AG08395 (cell line): ENCODE data around the gene LRRN3.

Source experiments
- DNase-seq: peaks from one replicate; pipeline ENCODE4 v3.0.0; 2012; ENCODE audit warnings: mixed read lengths, low spot score

LRRN3 gene

DNA sequence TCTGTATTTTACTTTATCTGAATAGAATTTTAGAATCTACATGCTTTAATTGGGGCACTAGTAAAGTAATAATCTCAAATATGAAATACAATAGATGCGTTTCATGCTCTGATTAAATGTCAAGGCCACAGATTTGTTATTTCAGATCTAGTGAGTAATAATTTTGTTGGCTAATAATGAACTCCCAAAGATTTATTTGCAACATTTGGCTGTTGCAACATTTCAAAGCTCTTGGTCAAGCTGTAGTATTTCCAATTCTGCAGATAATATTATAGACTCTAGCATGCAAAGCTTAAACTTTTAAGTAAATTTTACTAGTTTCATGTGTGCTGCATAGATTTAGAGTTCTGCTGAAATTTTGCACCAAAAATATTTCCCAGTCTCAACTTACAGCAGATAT lies 16.7 kb downstream of the LRRN3 start:
- DNase-seq = no peak

DNA sequence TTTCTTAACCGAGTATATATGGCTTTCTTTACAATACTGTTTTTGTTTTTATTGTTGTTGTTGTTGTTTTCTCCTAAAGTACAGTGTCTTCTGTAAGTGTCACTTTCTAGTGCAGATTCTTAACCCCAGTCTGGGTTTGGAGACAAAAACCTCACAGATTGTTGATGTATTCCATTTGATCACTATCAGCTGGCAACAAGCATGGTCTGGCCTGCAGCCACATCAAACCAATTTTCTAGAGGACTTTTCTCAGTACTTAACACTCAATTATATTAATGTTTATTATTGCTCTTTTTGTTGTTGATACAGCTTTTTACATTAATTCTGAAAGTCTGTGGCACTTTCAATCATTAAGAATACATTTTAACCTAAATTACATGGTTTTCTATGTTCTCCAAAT lies 17.1 kb downstream of the LRRN3 start:
- DNase-seq = no peak

DNA sequence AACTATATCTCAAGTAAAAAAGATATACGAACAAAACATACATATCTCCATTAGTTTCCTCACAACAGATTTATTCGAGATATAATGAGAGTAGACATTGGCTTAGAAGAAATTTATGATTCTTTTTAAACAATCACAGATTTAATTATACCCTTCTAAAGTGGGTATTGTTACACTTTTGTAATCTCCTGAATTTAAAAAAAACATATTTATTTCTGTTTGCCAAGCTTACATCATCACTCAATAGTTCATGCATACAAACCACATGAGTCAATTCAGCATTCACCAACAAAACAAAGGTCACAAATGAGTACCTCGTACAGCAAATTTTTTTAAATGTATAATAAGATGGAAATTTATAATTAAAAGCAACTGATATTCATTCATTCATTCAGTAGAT lies 17.6 kb downstream of the LRRN3 start:
- DNase-seq = peak; percentile 11

DNA sequence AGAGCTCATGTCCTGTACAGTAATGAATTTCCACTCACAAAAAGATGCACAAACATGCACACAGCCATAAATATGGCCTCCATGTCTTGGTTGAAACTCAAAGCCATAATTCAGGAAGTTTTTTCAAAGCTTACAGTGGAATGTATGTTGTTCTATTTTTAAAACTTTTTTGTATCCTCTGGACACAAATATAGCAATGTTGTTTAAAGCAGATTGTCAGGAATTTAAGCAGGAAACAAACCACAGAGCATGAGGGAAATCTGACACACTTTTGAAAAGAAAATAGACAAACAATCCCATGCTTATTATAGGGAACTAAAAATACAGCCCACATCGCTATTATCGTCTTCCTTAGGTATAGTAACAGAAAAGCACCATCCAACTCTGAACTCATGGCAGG lies 21.5 kb downstream of the LRRN3 start:
- DNase-seq = no peak

DNA sequence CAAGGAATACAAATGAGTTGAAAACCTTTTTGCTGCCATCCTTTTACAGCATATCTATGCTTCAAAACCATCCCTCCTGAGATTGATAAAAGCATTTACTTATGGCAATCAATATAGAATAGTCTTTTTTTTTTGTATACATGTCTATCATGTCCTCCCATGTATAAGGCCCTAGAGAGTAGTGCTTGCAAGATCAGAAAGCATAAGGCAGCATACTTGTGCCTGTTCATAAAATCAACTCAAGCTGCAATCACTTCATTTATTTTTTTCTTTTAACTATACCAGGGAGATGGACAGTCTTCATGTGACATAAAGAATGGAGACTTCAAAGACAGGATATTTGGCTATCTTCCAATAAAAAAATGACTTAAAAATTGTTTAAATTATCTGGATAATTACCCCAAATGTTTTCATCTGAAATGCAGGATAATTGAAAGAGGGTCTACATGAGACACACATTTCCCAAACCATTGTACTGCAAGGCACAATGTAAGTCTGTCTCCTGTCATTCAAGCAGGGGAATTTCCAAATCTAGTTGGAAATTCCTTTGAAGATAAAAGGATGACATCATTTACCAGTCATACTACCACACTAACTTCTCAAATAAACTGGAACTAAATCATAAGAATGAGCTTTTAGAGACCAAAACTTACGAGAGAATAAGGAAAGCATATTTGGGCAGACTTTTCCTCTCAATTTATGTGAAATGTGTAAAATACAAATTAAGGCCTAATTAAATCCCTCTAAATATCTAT lies 22.5 kb downstream of the LRRN3 start:
- peak; percentile 20 for DNase-seq

DNA sequence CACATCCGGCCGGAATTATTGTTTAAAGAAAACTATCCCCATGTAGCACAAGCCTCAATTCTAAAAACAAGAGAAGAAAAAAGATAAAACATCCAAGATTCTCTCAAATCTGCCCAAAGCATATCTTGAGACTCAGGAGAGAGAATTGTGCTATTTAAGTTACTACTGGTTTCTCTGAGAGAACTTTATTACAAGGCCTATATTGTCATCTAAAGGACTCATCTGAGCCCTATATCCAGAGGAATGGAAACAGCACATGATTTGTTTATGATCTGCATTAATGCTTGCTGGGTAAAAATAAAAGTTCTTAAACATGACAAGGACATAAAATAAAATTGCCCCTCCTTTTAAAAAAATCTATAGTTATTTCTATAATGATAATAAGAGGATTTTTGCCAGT lies 25.0 kb downstream of the LRRN3 start:
- no peak for DNase-seq

DNA sequence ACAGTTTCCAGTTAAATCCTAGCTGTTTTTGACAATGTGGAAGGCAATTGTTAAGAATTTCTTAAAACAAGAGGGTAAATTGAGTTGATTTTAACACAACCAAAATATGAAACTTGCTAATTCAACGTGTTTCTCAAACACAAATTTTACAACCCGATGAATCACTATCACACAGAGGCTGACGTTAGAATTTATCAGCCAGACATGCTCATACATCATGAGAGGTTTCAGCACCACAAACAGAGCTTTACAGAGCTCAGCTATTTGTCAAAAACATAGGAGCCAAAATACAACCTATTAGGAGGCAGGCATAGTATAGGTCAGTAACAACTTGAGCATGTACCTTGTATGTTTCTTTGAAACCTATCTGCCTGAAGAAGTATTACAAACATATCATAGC lies 36.1 kb downstream of the LRRN3 start:
- DNase-seq = peak; percentile 30

DNA sequence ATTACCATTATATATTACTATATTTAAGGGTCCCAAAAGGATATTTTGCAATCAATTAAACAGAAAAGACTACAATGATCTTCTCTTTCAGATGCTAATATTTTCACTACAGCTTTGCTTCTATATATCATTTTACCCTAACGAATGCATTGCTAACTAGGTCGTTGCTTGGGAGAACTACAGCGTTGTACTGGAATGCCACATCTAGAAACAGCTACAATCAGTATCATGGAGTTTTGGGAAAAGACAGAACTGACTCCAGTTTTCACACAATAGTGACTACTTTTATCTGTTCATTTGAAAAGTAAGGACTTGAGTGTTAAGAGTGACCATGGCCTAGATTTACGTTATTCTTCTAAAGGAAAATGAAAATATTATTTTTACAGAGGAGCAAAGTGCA lies 38.5 kb downstream of the LRRN3 start:
- no peak for DNase-seq

DNA sequence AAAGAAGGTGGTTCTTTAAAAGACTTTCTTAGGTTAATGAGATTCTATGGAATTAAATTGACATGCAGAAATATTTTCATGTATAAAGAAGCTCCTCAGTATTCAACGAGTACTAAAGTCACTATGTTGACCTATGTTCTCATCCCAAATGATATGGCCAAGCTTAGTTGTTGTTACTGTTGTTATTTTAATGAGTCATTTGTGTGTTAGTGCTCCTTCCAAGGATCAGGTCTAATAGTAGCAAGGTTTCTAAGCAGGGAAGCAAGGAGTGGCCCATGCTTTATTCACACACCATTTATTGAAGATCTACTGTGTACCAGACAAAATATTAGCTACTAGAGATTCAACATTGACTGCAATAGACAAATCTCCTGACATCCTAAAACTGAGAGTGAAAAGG lies 41.9 kb downstream of the LRRN3 start:
- no peak for DNase-seq

DNA sequence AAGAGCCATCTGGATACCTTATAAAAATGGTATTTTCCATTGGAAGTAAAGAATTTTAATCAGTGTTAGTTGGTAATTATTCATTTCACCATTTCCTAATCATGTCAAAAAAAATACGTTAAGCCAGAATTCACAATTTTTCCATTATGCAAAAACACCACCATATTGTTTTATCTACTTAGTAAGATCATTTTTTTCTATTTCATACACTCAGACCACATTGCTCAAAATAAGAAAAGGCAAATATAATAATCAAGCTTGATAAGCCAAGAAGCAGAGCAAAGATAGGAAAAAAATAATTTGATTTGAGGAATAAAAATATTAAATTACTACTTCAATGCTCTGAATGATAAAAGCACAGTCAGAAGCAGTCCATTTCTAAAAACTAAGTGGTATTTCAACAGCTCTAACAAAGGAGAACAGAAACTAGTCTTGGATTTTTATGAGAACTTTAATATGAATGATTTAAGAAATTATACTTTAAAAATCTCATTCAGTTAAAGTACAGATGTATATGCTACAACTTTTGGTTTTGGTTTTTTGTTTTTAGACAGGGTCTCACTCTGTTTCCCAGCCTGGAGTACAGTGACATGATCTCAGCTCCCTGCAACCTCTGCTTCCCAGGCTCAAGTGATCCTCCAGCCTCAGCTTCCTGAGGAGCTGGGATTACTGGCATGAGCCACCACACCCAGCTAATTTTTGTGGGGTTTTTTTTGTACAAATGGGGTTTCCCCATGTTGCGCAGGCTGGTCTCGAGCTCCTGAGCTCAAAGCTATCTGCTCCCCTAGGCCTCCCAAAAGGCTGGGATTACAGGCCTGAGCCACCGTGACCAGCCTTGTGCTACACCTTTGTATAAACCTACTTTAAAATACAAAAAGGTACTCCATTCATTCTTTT lies 46.6 kb downstream of the LRRN3 start:
- no peak for DNase-seq

DNA sequence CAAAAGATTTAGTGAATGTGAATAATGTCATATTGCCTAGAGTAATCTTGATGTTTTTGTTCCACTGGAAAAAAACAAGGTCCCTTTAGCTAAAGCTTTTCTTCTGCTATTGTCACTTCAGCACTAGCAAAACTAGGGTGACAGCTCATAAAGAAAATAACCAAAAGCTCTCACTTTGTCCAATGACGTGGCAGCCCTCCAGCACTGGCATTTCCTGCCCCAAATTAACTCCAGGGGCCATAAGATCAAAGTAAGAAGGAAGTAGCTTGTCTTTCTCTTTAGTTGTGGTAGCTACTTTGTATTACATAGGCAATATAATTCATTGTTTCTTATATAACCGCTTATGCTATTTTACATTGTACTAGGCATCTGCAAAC lies 47.3 kb downstream of the LRRN3 start:
- peak; percentile 26 for DNase-seq

DNA sequence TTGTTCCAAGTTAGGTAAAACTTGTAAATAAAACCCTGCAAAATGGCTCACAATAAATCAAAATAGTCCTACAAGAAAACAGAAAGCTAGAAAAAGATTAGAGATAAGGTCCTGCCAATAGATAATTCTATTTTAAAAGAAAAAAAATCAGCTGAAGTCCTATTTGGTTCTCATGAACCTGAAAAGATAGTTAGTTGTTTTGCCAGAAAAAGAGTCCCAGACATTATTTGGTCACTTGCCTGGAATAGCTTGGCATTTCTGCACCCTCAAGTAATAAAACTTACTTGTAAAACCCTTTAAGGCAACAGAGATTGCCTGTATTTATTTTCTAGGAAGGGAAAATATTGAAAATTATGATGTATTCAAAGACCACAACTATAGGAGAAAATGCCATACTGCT lies 47.7 kb downstream of the LRRN3 start:
- DNase-seq = no peak

DNA sequence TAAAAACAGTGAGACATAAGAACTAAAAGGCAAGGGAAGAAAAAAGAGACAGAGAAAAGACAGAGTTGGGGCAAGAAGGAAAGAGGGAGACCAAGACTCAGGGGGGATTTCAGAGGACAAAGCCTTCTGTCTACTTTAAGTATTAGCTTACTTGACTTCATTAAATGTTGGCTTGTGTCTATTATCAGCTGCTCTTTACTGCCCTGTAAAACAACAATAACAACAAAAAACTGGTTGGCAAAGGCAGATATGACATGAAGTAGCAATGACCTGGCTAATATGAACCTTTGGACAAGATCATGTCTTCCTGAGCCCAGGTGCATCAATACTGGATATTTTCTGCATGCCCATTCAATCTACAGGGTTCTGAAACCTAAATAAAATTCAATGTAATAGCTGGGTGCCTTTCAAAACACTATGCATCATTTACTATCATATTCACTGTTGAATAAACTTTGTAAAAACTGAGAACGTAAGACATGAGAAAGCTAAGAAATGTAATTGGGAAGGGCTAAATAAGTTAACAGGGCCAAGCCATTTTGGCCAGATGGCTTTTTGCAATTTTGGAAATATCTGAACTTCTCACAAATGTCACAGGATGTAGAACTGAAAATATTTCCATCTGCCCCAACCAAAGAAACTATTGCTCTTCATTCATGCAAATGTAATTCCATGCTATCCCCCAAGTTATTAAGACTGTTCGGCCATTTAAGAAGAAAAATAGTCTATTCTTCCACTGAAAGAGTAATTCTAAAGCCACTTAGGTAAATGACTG lies 49.4 kb downstream of the LRRN3 start:
- no peak for DNase-seq

DNA sequence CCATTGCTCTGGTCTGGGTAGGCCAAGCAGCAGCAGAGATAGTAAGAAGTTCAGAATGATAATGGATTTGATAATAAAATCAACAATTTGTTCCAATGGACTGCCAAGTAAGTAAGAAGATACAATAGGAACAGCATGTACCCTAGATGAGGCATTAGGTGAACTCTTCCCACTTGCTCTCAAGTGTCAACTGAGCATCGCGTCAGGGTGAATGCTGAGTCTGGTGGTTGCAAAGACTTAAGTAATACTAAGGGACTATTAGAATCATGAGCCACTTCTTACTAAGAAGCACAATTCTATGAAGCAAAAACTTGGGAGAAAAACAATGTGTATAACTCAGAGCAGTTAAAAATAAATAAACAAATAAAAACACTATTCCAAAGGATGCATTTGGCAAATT lies 54.5 kb downstream of the LRRN3 start:
- DNase-seq = no peak

DNA sequence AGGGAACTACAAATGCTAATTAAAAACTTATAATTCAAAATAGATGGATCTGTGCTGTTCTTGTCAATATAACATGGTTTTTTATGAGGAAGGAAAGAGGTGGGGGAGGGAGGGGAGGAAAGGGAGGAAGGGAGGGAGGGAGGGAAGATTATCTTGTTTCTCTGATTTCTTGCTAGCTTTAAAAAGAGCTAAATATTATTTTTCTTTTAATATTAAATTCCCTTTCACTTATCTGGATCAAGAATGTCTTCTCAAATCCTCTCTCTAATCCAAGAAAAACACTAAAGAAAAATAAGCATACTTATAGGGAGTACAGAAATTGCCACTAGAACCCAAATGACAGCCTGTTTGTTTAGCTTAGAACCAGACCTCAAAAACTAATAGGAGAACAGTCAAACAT lies 55.2 kb downstream of the LRRN3 start:
- no peak for DNase-seq

DNA sequence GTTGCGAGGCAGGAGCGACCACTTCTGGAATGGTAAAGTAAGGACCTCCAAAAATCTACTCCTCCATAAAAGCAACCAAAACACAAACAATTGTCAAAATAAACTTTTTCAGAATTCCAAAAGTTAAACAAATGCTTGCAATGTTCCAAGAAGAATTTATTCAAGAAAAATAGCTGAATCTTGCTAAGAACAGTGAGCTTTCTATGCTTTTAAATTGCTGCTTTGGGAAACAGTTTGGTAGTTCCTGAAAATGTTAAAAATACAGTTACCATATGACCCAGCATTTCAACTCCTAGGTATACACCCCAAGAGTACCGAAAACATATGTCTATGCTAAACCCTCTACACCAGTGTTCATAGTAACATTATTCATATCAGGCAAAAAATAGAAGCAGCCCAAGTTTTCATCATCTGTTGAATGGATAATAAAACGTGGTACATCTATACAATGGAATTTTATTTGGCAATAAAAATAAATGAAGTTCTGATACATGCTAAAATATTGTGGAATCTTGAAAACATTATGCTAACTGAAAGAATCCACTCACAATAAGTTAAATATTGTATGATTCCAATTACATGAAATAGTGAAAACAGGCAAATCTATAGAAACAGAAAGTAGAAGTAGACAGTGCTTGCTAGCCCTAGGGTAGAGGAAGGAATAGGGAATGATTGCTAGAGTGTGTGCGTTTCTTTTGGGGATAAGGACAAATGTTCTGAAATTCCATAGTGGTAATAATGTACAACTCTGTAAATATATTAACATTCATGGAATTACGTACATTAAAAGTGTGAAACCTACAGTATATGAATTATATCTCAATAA lies 57.0 kb downstream of the LRRN3 start:
- DNase-seq = no peak

DNA sequence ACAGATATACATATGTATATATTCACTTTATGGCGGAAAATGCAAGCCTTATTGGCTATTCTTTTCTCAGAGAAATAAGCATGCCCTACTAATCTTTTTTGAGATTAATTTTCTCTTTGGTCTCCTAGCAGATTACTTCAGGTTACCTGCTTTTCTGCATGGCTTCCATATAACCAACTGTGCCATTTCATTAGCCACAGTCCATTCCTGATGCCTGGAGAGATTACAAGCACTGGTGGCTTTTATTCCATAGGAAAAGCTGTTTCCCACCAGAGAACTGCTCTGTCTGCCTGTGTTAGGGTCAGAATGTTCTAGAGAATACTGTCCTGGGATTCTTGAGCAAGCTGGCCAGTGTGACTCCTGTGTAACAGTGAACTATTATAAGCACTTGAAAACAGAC lies 59.8 kb downstream of the LRRN3 start:
- DNase-seq = no peak

DNA sequence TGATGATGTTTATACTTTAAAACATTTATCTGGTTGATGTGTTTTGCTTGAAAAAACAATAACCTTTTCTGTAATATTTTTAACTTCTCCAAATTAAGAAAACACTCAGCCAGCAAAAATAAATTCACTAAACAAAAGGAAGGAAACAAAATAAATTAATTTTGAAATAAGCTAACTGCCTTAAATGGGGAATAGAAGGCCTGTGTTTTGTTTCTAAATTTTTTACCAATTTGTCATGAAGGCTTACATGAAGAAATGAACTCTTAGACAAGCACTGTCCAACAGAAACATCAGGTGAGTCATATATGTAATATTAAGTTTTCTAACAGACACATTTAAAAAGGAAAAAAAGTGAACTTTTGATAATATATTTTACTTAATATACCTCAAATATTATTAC lies 68.5 kb downstream of the LRRN3 start:
- DNase-seq = peak; percentile 28

DNA sequence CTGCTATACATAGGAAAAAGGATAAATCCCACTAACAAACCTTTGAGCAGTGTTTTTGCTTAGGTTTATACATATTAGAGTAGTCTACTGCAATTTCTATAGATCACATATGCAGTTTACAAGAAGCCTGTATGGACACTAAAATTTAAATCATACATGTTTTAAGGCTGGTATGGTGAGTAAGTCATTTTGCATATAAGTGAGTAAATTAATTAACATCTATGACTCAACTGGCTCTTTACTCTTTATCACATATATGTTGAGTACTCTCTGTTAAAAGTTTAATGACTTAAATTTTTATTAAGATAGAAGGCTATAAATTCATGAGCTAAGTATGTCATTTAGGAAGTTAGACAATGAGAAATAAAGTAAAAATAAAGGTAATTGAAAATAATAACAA lies 69.4 kb downstream of the LRRN3 start:
- no peak for DNase-seq

DNA sequence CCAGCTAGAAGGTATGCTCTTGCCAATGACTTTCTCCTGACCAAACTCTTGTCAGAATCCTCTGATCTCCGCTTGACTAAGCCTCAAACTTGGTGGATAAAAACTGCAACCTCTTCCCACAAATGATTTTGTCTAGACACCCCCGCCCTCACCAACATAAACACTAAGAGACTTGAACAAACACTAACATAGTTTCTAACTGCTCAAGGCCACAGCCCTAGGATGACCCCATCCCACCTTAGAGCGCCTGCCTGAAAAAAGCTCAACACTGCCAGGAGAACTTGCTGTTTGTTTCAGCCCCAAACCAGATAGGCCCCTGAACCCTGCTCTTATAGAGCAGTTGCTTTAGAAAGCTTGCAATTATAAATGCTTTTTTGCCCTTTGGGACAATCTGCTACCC lies 71.8 kb downstream of the LRRN3 start:
- no peak for DNase-seq

DNA sequence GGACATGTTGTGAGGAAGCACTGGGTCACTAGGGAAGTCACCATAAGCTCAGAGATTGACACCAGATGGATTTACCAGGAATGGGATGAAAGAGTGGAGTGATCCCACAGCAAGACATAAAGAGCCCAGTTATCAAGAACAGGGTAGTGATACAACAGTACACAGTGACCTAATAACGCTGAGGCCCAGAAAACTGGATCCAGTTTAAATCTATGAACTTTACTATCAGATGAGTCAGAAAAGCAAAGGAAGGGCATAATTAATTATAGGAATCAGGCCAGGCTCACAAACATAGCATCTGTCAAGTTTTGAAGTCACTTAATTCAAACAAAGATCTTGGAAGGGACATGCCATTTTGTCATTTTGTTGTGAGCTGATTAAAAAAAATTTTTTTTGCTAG lies 73.5 kb downstream of the LRRN3 start:
- DNase-seq = no peak

DNA sequence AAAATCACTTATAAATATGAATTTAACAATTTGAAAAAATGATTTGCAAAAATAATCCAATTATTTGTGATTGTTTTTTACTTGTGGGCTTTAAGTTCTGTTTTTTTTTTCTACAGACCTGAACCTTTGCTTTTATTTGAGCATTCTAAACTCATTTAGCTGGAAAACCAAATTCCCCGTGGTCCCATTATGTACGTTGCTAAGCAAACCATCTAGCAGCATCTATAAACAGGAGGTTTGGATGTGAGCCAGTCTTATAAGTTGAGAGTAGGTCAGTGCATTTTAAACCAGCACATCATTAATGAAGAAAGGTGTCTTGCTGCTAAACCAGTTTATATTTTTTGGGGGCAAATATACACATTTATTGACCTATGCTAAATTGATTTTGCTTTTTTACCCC lies 77.3 kb downstream of the LRRN3 start:
- DNase-seq = no peak
